ENCODE data around the gene KLHL2.

KLHL2 gene

GRCh38 chr4:165364452-165365080 is 157.2 kb downstream of the KLHL2 start:
- Histone ChIP-seq H4K20me1 (ENCODE audit: insufficient read depth) (no peaks in the 10 kb centered on the region), H3K27me3 (ENCODE audit: insufficient read depth, low read depth) (no peaks in the 10 kb centered on the region), H3K4me1 (ENCODE audit: low read depth, poor library complexity, severe bottlenecking) (peaks cover 6% of the 10 kb centered on the region), H3K4me2 (no peak overlapping the region), H3K9ac (no peak overlapping the region), H3K4me3 (IDR thresholded peaks at IDR 0.05; ENCODE audit: insufficient read depth, low read depth, low read length) (no peak overlapping the region), H3K79me2 (ENCODE audit: insufficient read depth, low read depth) (no peaks in the 10 kb centered on the region), H2AFZ (ENCODE audit: low read depth) (no peak overlapping the region), H3K36me3 (ENCODE audit: insufficient read depth) (no peaks in the 10 kb centered on the region), H3K27ac (no peak overlapping the region)
- TF ChIP-seq CTCF (conservative IDR thresholded peaks at IDR 0.05; ENCODE audit: low read depth, low read length): no peak

GRCh38 chr4:165367040-165367439 is 159.7 kb downstream of the KLHL2 start:
- Histone ChIP-seq H3K27me3 (ENCODE audit: insufficient read depth, low read depth) (no peaks in the 10 kb centered on the region), H3K9ac (no peak overlapping the region), H3K79me2 (ENCODE audit: insufficient read depth, low read depth) (no peaks in the 10 kb centered on the region), H3K4me2 (no peak overlapping the region), H4K20me1 (ENCODE audit: insufficient read depth) (no peaks in the 10 kb centered on the region), H3K36me3 (ENCODE audit: insufficient read depth) (no peaks in the 10 kb centered on the region), H3K4me3 (IDR thresholded peaks at IDR 0.05; ENCODE audit: insufficient read depth, low read depth, low read length) (no peak overlapping the region), H3K27ac (no peak overlapping the region), H2AFZ (ENCODE audit: low read depth) (no peak overlapping the region), H3K4me1 (ENCODE audit: low read depth, poor library complexity, severe bottlenecking) (peaks cover 6% of the 10 kb centered on the region)
- no peak for TF ChIP-seq CTCF (conservative IDR thresholded peaks at IDR 0.05; ENCODE audit: low read depth, low read length)

- no peak overlapping the region for H3K4me3 ChIP-seq (IDR thresholded peaks at IDR 0.05; ENCODE audit: insufficient read depth, low read depth, low read length)
- TF ChIP-seq CTCF (conservative IDR thresholded peaks at IDR 0.05; ENCODE audit: low read depth, low read length): no peak
These were observed 160.8 kb downstream of the KLHL2 start for GRCh38 chr4:165368114-165368513.

GRCh38 chr4:165368567-165368966 is 161.2 kb downstream of the KLHL2 start:
- no peak overlapping the region for H3K27ac ChIP-seq

More at GRCh38 chr4:165368114-165368513, 160.8 kb downstream of the KLHL2 start:
- Histone ChIP-seq H3K9ac (no peak overlapping the region), H3K27ac (no peak overlapping the region), H3K36me3 (ENCODE audit: insufficient read depth) (no peaks in the 10 kb centered on the region), H2AFZ (ENCODE audit: low read depth) (no peak overlapping the region), H3K4me1 (ENCODE audit: low read depth, poor library complexity, severe bottlenecking) (peaks cover 6% of the 10 kb centered on the region), H3K27me3 (ENCODE audit: insufficient read depth, low read depth) (no peaks in the 10 kb centered on the region), H4K20me1 (ENCODE audit: insufficient read depth) (no peaks in the 10 kb centered on the region), H3K4me2 (no peak overlapping the region), H3K79me2 (ENCODE audit: insufficient read depth, low read depth) (no peaks in the 10 kb centered on the region)

More at GRCh38 chr4:165368567-165368966, 161.2 kb downstream of the KLHL2 start:
- peaks cover 6% of the 10 kb centered on the region for H3K4me1 ChIP-seq (ENCODE audit: low read depth, poor library complexity, severe bottlenecking)
- no peak overlapping the region for H2AFZ ChIP-seq (ENCODE audit: low read depth)
- no peak overlapping the region for H3K9ac ChIP-seq
- H3K36me3 ChIP-seq (ENCODE audit: insufficient read depth): no peaks in the 10 kb centered on the region
- H3K79me2 ChIP-seq (ENCODE audit: insufficient read depth, low read depth): no peaks in the 10 kb centered on the region
- H4K20me1 ChIP-seq (ENCODE audit: insufficient read depth): no peaks in the 10 kb centered on the region
- TF ChIP-seq CTCF (conservative IDR thresholded peaks at IDR 0.05; ENCODE audit: low read depth, low read length): no peak
- H3K27me3 ChIP-seq (ENCODE audit: insufficient read depth, low read depth): no peaks in the 10 kb centered on the region
- no peak overlapping the region for H3K4me2 ChIP-seq
- H3K4me3 ChIP-seq (IDR thresholded peaks at IDR 0.05; ENCODE audit: insufficient read depth, low read depth, low read length): no peak overlapping the region
